GM12873 (cell line): ENCODE measurements around the gene BCO2.

Experiments
- TF ChIP-seq, protein P1 (sequence below): IDR thresholded peaks from 2 replicates; pipeline ENCODE4 v1.5.1; 2012; ENCODE audit warnings: low read depth, mild to moderate bottlenecking, moderate library complexity, low read length, control low read depth; ENCODE audit not compliant: insufficient read depth; ENCODE audit errors: missing control alignments

BCO2 gene

DNA sequence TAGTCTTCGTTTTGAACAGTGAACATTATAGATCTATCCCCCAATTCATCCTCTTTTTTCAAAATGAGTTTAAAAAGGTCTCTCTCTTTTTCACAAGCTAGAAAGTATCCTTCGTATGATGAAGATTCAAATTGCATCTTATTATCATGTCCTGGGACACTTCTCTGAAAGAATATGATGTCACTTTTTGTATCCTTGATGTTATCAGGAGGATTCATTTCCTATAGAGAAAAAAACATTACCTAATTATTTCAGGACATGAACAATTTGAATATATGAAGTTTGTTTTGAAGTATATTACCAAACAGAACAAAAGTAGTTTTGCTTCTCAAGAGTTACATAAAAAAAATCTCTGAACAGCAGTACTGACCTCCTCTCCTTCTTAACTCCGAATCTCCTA, 31.7 kb upstream of the BCO2 start:
- TF ChIP-seq, protein P1, sequence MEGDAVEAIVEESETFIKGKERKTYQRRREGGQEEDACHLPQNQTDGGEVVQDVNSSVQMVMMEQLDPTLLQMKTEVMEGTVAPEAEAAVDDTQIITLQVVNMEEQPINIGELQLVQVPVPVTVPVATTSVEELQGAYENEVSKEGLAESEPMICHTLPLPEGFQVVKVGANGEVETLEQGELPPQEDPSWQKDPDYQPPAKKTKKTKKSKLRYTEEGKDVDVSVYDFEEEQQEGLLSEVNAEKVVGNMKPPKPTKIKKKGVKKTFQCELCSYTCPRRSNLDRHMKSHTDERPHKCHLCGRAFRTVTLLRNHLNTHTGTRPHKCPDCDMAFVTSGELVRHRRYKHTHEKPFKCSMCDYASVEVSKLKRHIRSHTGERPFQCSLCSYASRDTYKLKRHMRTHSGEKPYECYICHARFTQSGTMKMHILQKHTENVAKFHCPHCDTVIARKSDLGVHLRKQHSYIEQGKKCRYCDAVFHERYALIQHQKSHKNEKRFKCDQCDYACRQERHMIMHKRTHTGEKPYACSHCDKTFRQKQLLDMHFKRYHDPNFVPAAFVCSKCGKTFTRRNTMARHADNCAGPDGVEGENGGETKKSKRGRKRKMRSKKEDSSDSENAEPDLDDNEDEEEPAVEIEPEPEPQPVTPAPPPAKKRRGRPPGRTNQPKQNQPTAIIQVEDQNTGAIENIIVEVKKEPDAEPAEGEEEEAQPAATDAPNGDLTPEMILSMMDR, result no peak

DNA sequence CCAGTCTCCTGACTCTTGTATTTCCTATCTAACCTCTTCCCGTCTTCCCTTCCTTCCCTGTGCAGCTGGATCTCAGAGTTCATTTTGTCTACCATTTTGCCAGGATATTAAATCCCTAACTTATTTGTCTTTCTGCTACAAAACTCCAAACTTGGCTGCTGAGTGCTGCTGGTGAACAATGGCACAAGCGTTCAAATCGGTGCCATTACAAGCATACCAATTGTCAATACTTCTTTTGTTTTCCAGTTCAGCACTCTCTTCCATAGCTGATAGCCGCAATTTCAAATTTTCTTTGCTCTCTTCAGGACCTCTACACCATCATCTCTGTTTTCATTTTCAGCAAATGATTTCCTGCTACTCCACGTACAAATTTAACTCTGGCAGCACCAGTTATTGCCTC, 24.8 kb upstream of the BCO2 start:
- TF ChIP-seq, protein P1, result no peak

DNA sequence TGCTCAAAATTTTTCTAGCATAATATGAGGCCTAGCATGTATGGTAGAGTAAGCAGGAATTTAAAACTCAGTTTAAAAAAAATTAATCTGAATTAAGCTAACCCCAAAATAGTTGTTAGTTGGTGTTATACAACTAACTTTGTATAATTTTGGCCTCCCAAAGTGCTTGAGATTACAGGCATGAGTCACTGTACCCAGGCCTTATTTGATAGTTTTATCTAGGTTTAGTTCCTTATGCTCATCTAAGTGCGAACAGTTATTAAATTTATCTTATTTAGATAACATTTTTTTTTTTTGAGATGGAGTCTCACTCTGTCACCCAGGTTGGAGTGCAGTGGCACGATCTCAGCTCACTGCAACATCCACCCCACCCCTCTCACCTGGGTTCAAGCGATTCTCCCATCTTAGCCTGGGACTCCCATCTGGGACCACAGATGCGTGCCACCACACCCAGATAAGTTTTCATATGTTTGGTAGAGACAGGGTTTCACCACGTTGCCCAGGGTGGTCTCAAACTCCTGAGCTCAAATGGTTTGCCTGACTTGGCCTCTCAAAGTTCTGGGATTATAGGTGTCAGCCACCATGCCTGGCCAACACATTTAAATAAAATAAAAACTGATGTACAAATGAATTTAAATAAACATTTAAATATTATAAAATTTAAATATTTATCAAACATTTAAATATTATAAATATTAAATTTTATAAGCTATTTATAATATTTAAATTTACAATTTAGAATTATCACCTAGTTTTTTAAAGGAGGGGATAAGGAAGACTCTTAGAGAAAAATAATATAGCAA, 19.0 kb upstream of the BCO2 start:
- TF ChIP-seq, protein P1, result no peak

DNA sequence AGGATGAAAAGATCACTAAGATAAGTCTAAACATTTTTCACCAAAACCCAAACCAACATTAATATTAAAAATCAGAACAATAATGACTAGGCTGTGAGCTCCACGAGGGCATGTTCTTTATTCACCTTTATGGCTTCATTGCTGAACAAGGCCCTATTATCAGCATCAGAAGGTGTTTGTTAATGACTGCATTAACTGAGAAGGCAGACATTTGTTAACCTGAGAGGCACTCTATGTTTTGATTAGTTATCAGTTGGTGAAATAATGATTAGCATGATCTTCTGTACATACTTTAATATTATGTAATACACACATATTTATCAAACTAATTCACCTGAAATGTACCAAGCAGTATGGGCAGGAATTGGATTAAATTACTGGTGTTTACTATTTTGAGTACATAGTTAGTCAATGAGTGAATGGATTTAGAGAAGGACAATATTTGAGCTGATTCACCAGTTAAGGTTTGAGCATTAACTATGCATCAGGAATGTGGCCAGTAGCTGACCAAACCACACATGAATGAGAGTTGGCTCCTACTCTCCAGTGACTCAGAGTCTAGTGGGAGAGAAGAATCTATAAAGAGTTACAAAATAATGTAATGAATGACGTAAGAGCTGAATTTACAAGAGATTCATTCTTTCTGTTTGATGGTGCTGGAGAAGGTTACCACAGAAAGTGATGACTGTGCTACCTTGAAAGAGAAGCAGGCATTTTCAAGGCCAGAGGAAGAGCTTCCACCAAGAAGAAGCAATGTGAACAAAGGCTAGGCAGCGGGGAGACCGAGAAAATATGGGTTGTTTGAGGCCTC, 18.2 kb upstream of the BCO2 start:
- TF ChIP-seq, protein P1, result no peak

DNA sequence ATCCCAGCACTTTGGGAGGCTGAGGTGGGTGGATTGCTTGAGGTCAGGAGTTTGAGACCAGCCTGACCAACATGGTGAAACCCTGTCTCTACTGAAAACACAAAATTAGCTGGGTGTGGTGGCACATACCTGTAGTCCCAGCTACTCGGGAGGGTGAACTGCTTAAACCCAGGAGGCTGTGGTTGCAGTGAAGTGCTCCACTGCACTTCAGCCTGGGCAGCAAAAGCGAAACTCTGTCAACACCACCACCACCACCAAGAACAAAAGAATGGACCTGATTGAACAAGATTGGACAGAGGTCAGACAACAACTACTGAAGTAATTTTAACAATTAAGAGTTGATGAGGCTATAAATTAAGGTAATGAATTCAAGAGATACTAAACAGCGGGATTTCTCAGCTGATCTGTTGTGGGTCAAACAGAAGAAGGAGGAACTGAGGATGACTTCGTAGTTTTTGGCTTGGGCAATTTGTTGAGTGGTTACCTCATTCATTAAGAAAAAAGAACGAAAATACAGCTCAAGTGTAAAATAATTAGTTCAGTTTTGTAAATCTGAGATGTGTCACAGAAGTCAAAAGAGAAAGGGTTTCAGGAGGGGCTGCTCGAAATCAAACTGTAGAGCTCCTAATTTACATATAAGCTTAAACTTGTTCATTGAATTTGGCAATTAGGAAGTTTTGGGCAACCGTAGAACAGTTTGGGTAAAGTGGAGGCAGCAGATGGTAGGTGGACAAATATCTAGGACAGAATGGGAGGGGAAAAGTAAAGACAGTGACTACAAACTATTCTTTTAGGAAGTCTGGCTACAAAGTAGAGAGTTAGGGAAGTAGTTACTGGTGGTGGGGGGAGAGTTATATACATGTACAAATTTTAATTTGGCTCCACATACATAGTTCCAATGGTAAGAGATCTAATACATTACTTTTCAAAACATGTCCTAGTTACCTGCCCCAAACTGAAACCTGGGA, 15.9 kb upstream of the BCO2 start:
- TF ChIP-seq, protein P1, result no peak

DNA sequence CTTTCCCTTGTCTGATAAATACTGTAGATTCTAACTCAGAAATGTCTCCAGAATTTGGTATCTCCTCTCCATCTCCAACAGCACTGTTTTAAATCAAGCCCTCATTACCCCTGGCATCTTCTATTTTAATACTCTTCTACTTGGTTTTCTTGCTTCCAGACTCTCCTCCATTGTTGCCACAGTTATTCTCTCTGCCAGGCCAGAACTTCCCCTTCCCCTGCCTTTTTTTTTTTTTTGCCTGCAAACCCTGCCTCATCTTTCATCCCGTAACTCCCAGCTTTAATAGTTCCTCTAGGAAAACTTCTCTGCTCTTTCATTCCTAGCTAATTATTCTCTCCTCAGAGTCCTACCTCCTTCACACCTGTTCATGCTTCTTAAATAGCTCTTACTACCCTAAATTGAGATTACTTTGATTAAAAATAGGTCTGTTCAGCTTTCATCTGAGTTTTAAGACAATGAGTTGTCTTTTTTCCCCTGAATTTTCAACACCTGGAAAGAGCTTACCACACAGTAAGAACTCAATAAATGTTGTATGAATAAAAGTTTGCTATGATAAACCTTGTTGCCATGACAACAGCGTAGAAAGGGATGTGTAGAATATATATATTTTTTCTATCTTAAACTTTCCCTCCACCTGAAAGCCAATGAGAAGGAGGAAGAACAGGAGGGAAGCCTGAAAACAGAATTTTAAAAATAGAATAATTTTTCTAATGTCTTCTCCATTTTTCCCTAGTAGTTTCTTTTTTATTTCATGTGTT, 15.0 kb upstream of the BCO2 start:
- TF ChIP-seq, protein P1, result no peak
